Measurements from ENCODE around the gene TMEM147. TPM values are rescaled to one million over a fixed set of nuclear protein-coding genes. Genes with fewer than 3 reads are reported as not detected.

TMEM147 gene
- total and polyA plus RNA-seq, 10 of the 15 experiments (the other 5 are each of a cell fraction or from before 2014, with no cell fraction given): 53.4 to 145 (median 79.3) TPM

DNA sequence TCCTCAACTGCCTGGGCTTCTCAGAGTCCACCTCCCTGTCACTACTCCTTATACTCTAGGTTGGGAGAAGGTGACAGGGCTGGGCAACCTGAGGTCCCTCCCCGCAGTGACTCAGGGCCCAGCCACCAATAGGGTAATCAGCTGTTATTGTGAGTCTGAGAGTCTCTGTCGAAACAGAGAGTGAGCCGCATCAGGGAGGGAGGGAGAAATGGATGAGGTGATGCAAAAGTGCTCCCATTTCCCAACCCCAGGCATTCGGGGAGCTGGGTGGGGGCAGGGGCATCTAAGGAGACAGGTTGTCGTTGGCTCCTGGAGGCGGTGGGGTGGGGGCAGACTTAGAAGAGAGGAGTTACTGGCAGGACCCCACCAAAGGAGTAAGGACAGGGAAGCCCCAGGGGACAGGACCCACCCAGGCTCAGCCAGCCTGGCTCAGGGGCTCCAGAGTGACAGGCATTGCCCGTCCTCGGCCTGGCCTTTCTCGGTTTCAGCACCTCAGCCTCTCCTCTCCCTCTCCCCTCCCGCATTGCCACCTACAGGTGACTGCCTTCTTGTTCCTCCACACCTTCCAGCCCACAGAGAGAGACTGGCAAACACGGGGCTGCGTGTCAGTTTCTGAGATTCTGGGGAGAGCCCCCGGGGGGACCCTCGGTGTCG lies 31.7 kb upstream of the TMEM147 start, which contains the start of gene DMKN (continued):
- TF ChIP-seq, protein P1, sequence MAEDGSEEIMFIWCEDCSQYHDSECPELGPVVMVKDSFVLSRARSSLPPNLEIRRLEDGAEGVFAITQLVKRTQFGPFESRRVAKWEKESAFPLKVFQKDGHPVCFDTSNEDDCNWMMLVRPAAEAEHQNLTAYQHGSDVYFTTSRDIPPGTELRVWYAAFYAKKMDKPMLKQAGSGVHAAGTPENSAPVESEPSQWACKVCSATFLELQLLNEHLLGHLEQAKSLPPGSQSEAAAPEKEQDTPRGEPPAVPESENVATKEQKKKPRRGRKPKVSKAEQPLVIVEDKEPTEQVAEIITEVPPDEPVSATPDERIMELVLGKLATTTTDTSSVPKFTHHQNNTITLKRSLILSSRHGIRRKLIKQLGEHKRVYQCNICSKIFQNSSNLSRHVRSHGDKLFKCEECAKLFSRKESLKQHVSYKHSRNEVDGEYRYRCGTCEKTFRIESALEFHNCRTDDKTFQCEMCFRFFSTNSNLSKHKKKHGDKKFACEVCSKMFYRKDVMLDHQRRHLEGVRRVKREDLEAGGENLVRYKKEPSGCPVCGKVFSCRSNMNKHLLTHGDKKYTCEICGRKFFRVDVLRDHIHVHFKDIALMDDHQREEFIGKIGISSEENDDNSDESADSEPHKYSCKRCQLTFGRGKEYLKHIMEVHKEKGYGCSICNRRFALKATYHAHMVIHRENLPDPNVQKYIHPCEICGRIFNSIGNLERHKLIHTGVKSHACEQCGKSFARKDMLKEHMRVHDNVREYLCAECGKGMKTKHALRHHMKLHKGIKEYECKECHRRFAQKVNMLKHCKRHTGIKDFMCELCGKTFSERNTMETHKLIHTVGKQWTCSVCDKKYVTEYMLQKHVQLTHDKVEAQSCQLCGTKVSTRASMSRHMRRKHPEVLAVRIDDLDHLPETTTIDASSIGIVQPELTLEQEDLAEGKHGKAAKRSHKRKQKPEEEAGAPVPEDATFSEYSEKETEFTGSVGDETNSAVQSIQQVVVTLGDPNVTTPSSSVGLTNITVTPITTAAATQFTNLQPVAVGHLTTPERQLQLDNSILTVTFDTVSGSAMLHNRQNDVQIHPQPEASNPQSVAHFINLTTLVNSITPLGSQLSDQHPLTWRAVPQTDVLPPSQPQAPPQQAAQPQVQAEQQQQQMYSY (CRISPR knock-in tag; IDR thresholded peaks at IDR 0.05): no peak
- TF ChIP-seq POLR2A (IDR thresholded peaks at IDR 0.05; ENCODE audit: low read depth, low read length) (no peak), TARDBP (IDR thresholded peaks at IDR 0.05; ENCODE audit: borderline replicate concordance) (no peak), CBFB (IDR thresholded peaks at IDR 0.05; ENCODE audit: low read depth) (no peak), FOS (IDR thresholded peaks at IDR 0.05; ENCODE audit: borderline replicate concordance, extremely low read depth, insufficient read length) (no peak), YBX1 (IDR thresholded peaks at IDR 0.05) (no peak), SREBF1 (IDR thresholded peaks at IDR 0.05; ENCODE audit: low read length) (no peak), RB1 (IDR thresholded peaks at IDR 0.05; ENCODE audit: borderline replicate concordance) (no peak), IKZF2 (IDR thresholded peaks at IDR 0.05) (0 out of 4 replicates have a peak, but pooled peaks of 1 of the 2 experiments have one; percentile 18), HDAC2 (IDR thresholded peaks at IDR 0.05) (no peak), SRF (IDR thresholded peaks at IDR 0.05; ENCODE audit: low read depth in 2 of 2, low read length in 2 of 2) (no peak), SMC3 (IDR thresholded peaks at IDR 0.05; ENCODE audit: borderline replicate concordance, low read length) (no peak)
- TF ChIP-seq, protein P2, sequence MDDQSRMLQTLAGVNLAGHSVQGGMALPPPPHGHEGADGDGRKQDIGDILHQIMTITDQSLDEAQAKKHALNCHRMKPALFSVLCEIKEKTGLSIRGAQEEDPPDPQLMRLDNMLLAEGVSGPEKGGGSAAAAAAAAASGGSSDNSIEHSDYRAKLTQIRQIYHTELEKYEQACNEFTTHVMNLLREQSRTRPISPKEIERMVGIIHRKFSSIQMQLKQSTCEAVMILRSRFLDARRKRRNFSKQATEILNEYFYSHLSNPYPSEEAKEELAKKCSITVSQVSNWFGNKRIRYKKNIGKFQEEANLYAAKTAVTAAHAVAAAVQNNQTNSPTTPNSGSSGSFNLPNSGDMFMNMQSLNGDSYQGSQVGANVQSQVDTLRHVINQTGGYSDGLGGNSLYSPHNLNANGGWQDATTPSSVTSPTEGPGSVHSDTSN (IDR thresholded peaks at IDR 0.05; ENCODE audit: insufficient replicate concordance, low read depth, low read length): no peak

All from GM12878 (cell line).